ENCODE results near the gene SLX4IP. TPM values are rescaled to one million over a fixed set of nuclear protein-coding genes. Genes with fewer than 3 reads are reported as not detected.
"Not testable (repeated sequence)": the region's sequence is repeated elsewhere in the genome, so short reads cannot be mapped to it uniquely, and the experiment has no call there.

SLX4IP gene
- polyA plus RNA-seq, 3 donors = 0.76 to 2.5 (median 1.1) TPM

DNA sequence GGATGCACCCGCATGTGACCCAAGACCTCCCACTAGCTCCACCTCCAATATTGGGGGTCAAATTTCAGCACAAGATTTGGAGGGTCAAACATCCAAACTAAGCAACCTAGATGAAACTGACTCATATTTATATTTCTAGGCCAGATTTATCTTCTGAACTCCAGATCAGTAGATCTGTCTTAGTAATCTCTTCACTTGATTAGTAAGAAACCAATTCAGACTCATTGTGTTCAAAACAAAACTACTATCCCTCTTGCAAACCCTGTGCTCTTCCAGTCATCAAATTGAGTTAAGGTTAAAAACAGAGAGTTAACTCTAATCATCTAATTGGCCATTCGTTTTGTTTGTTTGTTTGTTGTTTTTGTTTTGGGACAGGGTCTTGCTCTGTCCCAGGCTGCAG lies 44.4 kb upstream of the SLX4IP start:
- Histone ChIP-seq H4K20me1 (ENCODE audit: insufficient read depth, low read length) (no peaks in the 10 kb centered on the region), H3K27ac (ENCODE audit: low read depth in 1 of 2, low read length in 2 of 2) (no peak overlapping the region), H3K9ac (ENCODE audit: insufficient read depth, low read length, poor library complexity, severe bottlenecking) (no peak overlapping the region), H3K27me3 (ENCODE audit: control insufficient read depth in 2 of 2, insufficient read depth in 2 of 2, low read length in 2 of 2) (no peaks in the 10 kb centered on the region), H3K4me2 (replicated peaks; ENCODE audit: extremely low read depth, low read length, poor library complexity, severe bottlenecking) (no peak overlapping the region), H3K4me1 (ENCODE audit: control insufficient read depth in 1 of 2, insufficient read depth in 2 of 2, low read length in 2 of 2) (no peaks in the 10 kb centered on the region), H2AFZ (ENCODE audit: insufficient read depth, low read depth, low read length, poor library complexity, severe bottlenecking) (no peak overlapping the region), H3K36me3 (replicated peaks in 1 of 2; ENCODE audit: control insufficient read depth in 1 of 2, insufficient read depth in 2 of 2, low read length in 2 of 2) (no peaks in the 10 kb centered on the region), H3K79me2 (ENCODE audit: insufficient read depth, low read length) (no peaks in the 10 kb centered on the region), H3K9me3 (replicated peaks in 1 of 2; ENCODE audit: control insufficient read depth in 1 of 2, insufficient read depth in 1 of 2, low read length in 2 of 2) (no peaks in the 10 kb centered on the region), H3K4me3 (replicated peaks in 1 of 3; ENCODE audit: low read depth in 2 of 3, low read length in 3 of 3) (no peak overlapping the region)
- Mint-ChIP-seq H3K27me3 (ENCODE audit: low read depth in 3 of 3) (peaks cover 2 to 4% (median 3%) of the 10 kb centered on the region in 3 donors), H3K27ac (no peak overlapping the region), H3K36me3 (no peaks in the 10 kb centered on the region), H3K4me1 (no peaks in the 10 kb centered on the region), H3K9me3 (peaks cover 1 to 17% (median 5%) of the 10 kb centered on the region in 7 donors), H3K4me3 (no peak overlapping the region)
- TF ChIP-seq, protein P1, sequence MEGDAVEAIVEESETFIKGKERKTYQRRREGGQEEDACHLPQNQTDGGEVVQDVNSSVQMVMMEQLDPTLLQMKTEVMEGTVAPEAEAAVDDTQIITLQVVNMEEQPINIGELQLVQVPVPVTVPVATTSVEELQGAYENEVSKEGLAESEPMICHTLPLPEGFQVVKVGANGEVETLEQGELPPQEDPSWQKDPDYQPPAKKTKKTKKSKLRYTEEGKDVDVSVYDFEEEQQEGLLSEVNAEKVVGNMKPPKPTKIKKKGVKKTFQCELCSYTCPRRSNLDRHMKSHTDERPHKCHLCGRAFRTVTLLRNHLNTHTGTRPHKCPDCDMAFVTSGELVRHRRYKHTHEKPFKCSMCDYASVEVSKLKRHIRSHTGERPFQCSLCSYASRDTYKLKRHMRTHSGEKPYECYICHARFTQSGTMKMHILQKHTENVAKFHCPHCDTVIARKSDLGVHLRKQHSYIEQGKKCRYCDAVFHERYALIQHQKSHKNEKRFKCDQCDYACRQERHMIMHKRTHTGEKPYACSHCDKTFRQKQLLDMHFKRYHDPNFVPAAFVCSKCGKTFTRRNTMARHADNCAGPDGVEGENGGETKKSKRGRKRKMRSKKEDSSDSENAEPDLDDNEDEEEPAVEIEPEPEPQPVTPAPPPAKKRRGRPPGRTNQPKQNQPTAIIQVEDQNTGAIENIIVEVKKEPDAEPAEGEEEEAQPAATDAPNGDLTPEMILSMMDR (IDR thresholded peaks at IDR 0.05) = no peak
- 100% methylated on average over 1 of the region's 2 CpGs for WGBS (ENCODE audit: insufficient coverage)
- intact Hi-C loops (cut with micrococcal nuclease) = no loop called here
- DNase-seq = no peak

DNA sequence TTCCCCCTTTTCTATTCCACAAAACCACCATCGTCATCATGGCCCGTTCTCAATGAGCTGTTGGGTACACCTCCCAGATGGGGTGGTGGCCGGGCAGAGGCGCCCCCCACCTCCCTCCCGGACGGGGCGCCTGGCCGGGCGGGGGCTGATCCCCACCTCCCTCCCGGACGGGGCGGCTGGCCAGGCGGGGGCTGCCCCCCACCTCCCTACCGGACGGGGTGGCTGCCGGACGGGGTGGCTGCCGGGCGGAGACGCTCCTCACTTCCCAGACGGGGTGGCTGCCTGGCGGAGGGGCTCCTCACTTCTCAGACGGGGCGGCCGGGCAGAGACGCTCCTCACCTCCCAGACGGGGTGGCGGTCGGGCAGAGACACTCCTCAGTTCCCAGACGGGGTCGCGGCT lies 40.4 kb upstream of the SLX4IP start:
- H3K9me3 ChIP-seq (replicated peaks in 1 of 2; ENCODE audit: control insufficient read depth in 1 of 2, insufficient read depth in 1 of 2, low read length in 2 of 2); H2AFZ ChIP-seq (ENCODE audit: insufficient read depth, low read depth, low read length, poor library complexity, severe bottlenecking); H3K9ac ChIP-seq (ENCODE audit: insufficient read depth, low read length, poor library complexity, severe bottlenecking); H3K4me2 ChIP-seq (replicated peaks; ENCODE audit: extremely low read depth, low read length, poor library complexity, severe bottlenecking); H3K4me1 ChIP-seq (ENCODE audit: control insufficient read depth in 1 of 2, insufficient read depth in 2 of 2, low read length in 2 of 2); H3K27me3 Mint-ChIP-seq (ENCODE audit: low read depth in 3 of 3); H3K79me2 ChIP-seq (ENCODE audit: insufficient read depth, low read length); H3K27ac ChIP-seq (ENCODE audit: low read depth in 1 of 2, low read length in 2 of 2); H4K20me1 ChIP-seq (ENCODE audit: insufficient read depth, low read length); H3K36me3 ChIP-seq (replicated peaks in 1 of 2; ENCODE audit: control insufficient read depth in 1 of 2, insufficient read depth in 2 of 2, low read length in 2 of 2); H3K36me3 Mint-ChIP-seq; intact Hi-C loops (cut with micrococcal nuclease); H3K4me3 ChIP-seq (replicated peaks in 1 of 3; ENCODE audit: low read depth in 2 of 3, low read length in 3 of 3); DNase-seq; H3K27ac Mint-ChIP-seq; H3K27me3 ChIP-seq (ENCODE audit: control insufficient read depth in 2 of 2, insufficient read depth in 2 of 2, low read length in 2 of 2); H3K4me1 Mint-ChIP-seq; H3K4me3 Mint-ChIP-seq: not testable (repeated sequence)
- H3K9me3 Mint-ChIP-seq = peaks cover 1 to 17% (median 5%) of the 10 kb centered on the region in 7 donors
- WGBS (ENCODE audit: insufficient coverage) = 100% methylated on average over 7 of the region's 32 CpGs

All from CD14-positive monocyte (primary cell).